Heart left ventricle (tissue), 16 donors: ENCODE results near the gene MED17. TPM values are rescaled to one million over a fixed set of nuclear protein-coding genes. Genes with fewer than 3 reads are reported as not detected.

Source experiments
- ATAC-seq, 4 donors: fragments of 200-7000 bp; cut with Tn5 transposase; one replicate each; pipeline ENCODE4 v1.9.1; 2020 to 2022; ENCODE audit warnings: moderate library complexity in 4 of 4, mild to moderate bottlenecking in 3 of 4, moderate number of reproducible peaks in 1 of 4
- DNase-seq, 5 donors: peaks; one replicate each; pipeline ENCODE4 v3.0.0-alpha.2; 2020
- H3K27ac ChIP-seq, 12 donors: fragments of 200-600 bp; sonication (generic) in 4 of 12; one replicate each; pipeline versions ENCODE4 v1.5.0 to v1.8.0; 2016 to 2022; ENCODE audit warnings: mild to moderate bottlenecking in 2 of 12
- H3K27me3 ChIP-seq, 9 donors: fragments of 200-600 bp; sonication (generic) in 2 of 9; one replicate each; pipeline versions ENCODE4 v1.5.1 to v1.8.0; 2016 to 2022; ENCODE audit warnings: mild to moderate bottlenecking in 3 of 9
- H3K36me3 ChIP-seq, 9 donors: fragments of 200-600 bp; sonication (generic) in 2 of 9; one replicate each; pipeline versions ENCODE4 v1.5.0 to v1.8.0; 2018 to 2022; ENCODE audit warnings: mild to moderate bottlenecking in 2 of 9
- H3K4me1 ChIP-seq, 12 donors: fragments of 200-600 bp; sonication (generic) in 4 of 12; one replicate each; pipeline versions ENCODE4 v1.5.0 to v1.8.0; 2016 to 2022; ENCODE audit warnings: mild to moderate bottlenecking in 3 of 12
- H3K4me3 ChIP-seq, 12 donors: fragments of 200-600 bp; sonication (generic) in 4 of 12; one replicate each; pipeline versions ENCODE4 v1.5.0 to v1.8.0; 2017 to 2022; ENCODE audit warnings: mild to moderate bottlenecking in 9 of 12, moderate library complexity in 4 of 12
- H3K9me3 ChIP-seq, 12 donors: fragments of 200-600 bp; sonication (generic) in 4 of 12; one replicate each; pipeline versions ENCODE4 v1.5.0 to v1.8.0; 2016 to 2022; ENCODE audit warnings: mild to moderate bottlenecking in 1 of 12
- CTCF ChIP-seq, 12 donors: fragments of 200-600 bp; sonication (generic) in 4 of 12; IDR thresholded peaks; one replicate each; pipeline versions ENCODE4 v1.5.0 to v1.8.0; 2018 to 2022; ENCODE audit warnings: antibody characterized with exemption in 12 of 12, mild to moderate bottlenecking in 5 of 12
- POLR2A ChIP-seq, 2 donors: fragments of 450-650 bp; IDR thresholded peaks; one replicate each; pipeline ENCODE4 v1.6.1; 2017; ENCODE audit warnings: antibody characterized with exemption in 2 of 2, mild to moderate bottlenecking in 2 of 2, moderate library complexity in 2 of 2
- WGBS, 4 donors: extraction: QIAGEN DNeasy Blood & Tissue Kit in 2 of 4; methylation state at CpG; one replicate each; pipeline versions ENCODE4 v1.1.5 to v1.1.7; 2013 to 2018; 5-methylcytosine and 5-hydroxymethylcytosine counted together
- intact Hi-C, 10 donors: fragments of 100-400 bp; cut with DNase I; formaldehyde crosslinking; loops; one replicate each; pipeline versions ENCODE4 v1.11.1 to v1.14.2; 2022
- polyA plus RNA-seq, 2 donors: library from polyadenylated mRNA; stranded (reverse); fragments of 200-250 nt; gene quantifications; one replicate each; pipeline ENCODE4 v1.2.3, GENCODE V29; 2013
- total RNA-seq, 9 donors: library from RNA; depleted of rRNA in 2 of 9; stranded (reverse); fragments of >200 nt in 2 of 9; fragmentation: NEBNext Ultra II Directional in 3 of 9; extraction: Animal tissue kit (Norgen Biotek cat#: 25700) in 3 of 9; gene quantifications; one replicate each; pipeline versions ENCODE4 v1.1.0 to v1.2.4, GENCODE V29; 2016 to 2023
- donor health status: ischemic (EF 13 %, LVEDD 7.1; RV severe dilation, severe dysfunction).
- donor health status: healthy with polysubstance abuse.
- donor health status: DM: no; HTN: yes; CAD: no.
- donor health status: DM: no; HTN: no; CAD: no.
- donor health status: ischemic (EF 25% LVEDD 6.9; RV normal size, moderate dysfunction).
- donor health status: ischemic (EF 25% LVEDD 5.7; RV mildly dilated, moderate dysfunction).
- donor health status: healthy.
- donor health status: DM: yes; HTN: yes; CAD: no.
- donor health status: ischemic (EF 35%, LVEDD 5.7; RV mildly dilated, moderate dysfunction).
- donor health status: nonischemic (EF 11% LVEDD 7.7; RV severe dilation, severe dysfunction).
- donor health status: DM: yes; HTN: yes; CAD: no.
- donor health status: PGD.
- donor health status: ischemic (EF 29% LVEDD 5.4; RV normal size, mild dysfunction).
- donor health status: nonischemic (EF 23%, LVEDD 6.1; RV moderate dilation, normal function).

MED17 gene
- total and polyA plus RNA-seq, 11 donors: 9.2 to 28.6 (median 16.1) TPM

GRCh38 chr11:93819966-93820695 is 36.0 kb downstream of the MED17 start:
- H3K9me3 ChIP-seq: no peaks in the 10 kb centered on the region
- no peak overlapping the region for H3K27ac ChIP-seq
- DNase-seq (no peak), ATAC-seq (no peak)
- H3K4me3 ChIP-seq: no peak overlapping the region
- H3K36me3 ChIP-seq: peaks cover 0 to 16% (median 3%) of the 10 kb centered on the region in 9 donors
- TF ChIP-seq CTCF (IDR thresholded peaks at IDR 0.05) (no peak), POLR2A (IDR thresholded peaks at IDR 0.05) (no peak)
- no peaks in the 10 kb centered on the region for H3K27me3 ChIP-seq
- intact Hi-C loops: no loop called here
- H3K4me1 ChIP-seq: peaks cover 0 to 16% (median under 1%) of the 10 kb centered on the region in 12 donors
- whole genome bisulfite sequencing, 4 donors: 78 to 85% (median 85%) methylated on average over 7 to 8 of the region's 8 CpGs

GRCh38 chr11:93820847-93821246 is 36.8 kb downstream of the MED17 start:
- ATAC-seq: no peak
- WGBS, 4 donors: 88 to 92% (median 90%) methylated on average over 14 of the region's 14 CpGs
- intact Hi-C loops: no loop called here

GRCh38 chr11:93821617-93822016 is 37.5 kb downstream of the MED17 start:
- ATAC-seq (no peak), DNase-seq (no peak)
- 65 to 79% (median 71%) methylated on average over 2 of the region's 2 CpGs for WGBS, 4 donors
- no peak overlapping the region for H3K27ac ChIP-seq
- peaks cover 0 to 16% (median 0%) of the 10 kb centered on the region in 12 donors for H3K4me1 ChIP-seq
- no peaks in the 10 kb centered on the region for H3K27me3 ChIP-seq
- TF ChIP-seq POLR2A (IDR thresholded peaks at IDR 0.05): no peak
- TF ChIP-seq CTCF (IDR thresholded peaks at IDR 0.05): no peak
- H3K9me3 ChIP-seq: no peaks in the 10 kb centered on the region
- intact Hi-C loops: no loop called here
- H3K36me3 ChIP-seq: peaks cover 0 to 6% (median 0%) of the 10 kb centered on the region in 9 donors
- H3K4me3 ChIP-seq: no peak overlapping the region

More at GRCh38 chr11:93820847-93821246, 36.8 kb downstream of the MED17 start:
- Histone ChIP-seq H3K4me3 (no peak overlapping the region), H3K9me3 (no peaks in the 10 kb centered on the region), H3K27me3 (no peaks in the 10 kb centered on the region), H3K36me3 (peaks cover 0 to 10% (median 0%) of the 10 kb centered on the region in 9 donors), H3K27ac (no peak overlapping the region), H3K4me1 (peaks cover 0 to 16% (median 0%) of the 10 kb centered on the region in 12 donors)
- TF ChIP-seq POLR2A (IDR thresholded peaks at IDR 0.05) (no peak), CTCF (IDR thresholded peaks at IDR 0.05) (no peak)
- DNase-seq: no peak

GRCh38 chr11:93822359-93822758 is 38.3 kb downstream of the MED17 start:
- WGBS, 4 donors: 93 to 95% (median 94%) methylated on average over 5 of the region's 5 CpGs
- Histone ChIP-seq H3K27ac (no peak overlapping the region), H3K27me3 (no peaks in the 10 kb centered on the region), H3K9me3 (no peaks in the 10 kb centered on the region), H3K36me3 (peaks cover 0 to 3% (median 0%) of the 10 kb centered on the region in 9 donors), H3K4me1 (peaks cover 0 to 12% (median 0%) of the 10 kb centered on the region in 12 donors), H3K4me3 (no peak overlapping the region)
- DNase-seq: no peak
- TF ChIP-seq POLR2A (IDR thresholded peaks at IDR 0.05): no peak
- no peak for TF ChIP-seq CTCF (IDR thresholded peaks at IDR 0.05)
- ATAC-seq: no peak
- intact Hi-C loops: no loop called here
